Measurements from ENCODE around the gene RCAN3. TPM values are rescaled to one million over a fixed set of nuclear protein-coding genes. Genes with fewer than 3 reads are reported as not detected.

RCAN3 gene
- total and polyA plus RNA-seq, 2 of the 4 experiments (the other 2 are of a cell fraction), result 4.0 to 5.9 TPM

- POLR2A ChIA-PET (ENCODE audit: unreplicated experiment), result no interaction called here
Observed at GRCh38 chr1:24586970-24587820, 84.6 kb downstream of the RCAN3 start.

More at GRCh38 chr1:24586970-24587820, 84.6 kb downstream of the RCAN3 start:
- Histone ChIP-seq H3K23ac (ENCODE audit: low read depth, low read length) (no peak overlapping the region), H3K4me3 (ENCODE audit: insufficient read depth, low read depth, low read length) (no peak overlapping the region), H2AK9ac (replicated peaks; ENCODE audit: low read depth, low read length, poor library complexity) (no peak overlapping the region), H4K20me1 (ENCODE audit: insufficient read depth, low read length) (no peaks in the 10 kb centered on the region), H3K79me1 (ENCODE audit: low read depth in 1 of 2, low read length in 2 of 2) (no peaks in the 10 kb centered on the region), H2AK5ac (ENCODE audit: low read depth, low read length) (no peak overlapping the region), H3K27ac (ENCODE audit: insufficient read depth, low read length) (no peak overlapping the region), H4K91ac (ENCODE audit: insufficient read depth, low read depth, low read length) (no peak overlapping the region), H2BK20ac (ENCODE audit: low read depth, low read length) (no peak overlapping the region), H3K9me1 (ENCODE audit: insufficient read depth, low read length) (no peaks in the 10 kb centered on the region), H2AFZ (replicated peaks; ENCODE audit: low read length, poor library complexity) (no peak overlapping the region), H2BK15ac (ENCODE audit: low read depth, low read length) (no peak overlapping the region), H3K4me1 (ENCODE audit: control insufficient read depth, insufficient read depth, low read length) (no peaks in the 10 kb centered on the region), H3K4me2 (ENCODE audit: low read depth, low read length) (0 out of 2 replicates have a peak overlapping the region, but pooled peaks have one; percentile 20), H3K36me3 (ENCODE audit: control insufficient read depth, insufficient read depth, low read length) (no peaks in the 10 kb centered on the region), H3K56ac (ENCODE audit: extremely low read depth, insufficient read depth, low read length) (no peak overlapping the region), H3K4ac (ENCODE audit: low read depth, low read length) (no peak overlapping the region), H3K14ac (replicated peaks; ENCODE audit: low read depth, low read length) (no peak overlapping the region), H2BK120ac (ENCODE audit: low read depth, low read length) (no peak overlapping the region), H3K9ac (ENCODE audit: low read depth, low read length) (no peak overlapping the region), H4K5ac (ENCODE audit: low read depth, low read length) (no peak overlapping the region; the same call in 1 of the 2 replicates), H3K18ac (ENCODE audit: low read depth, low read length) (no peak overlapping the region), H3K9me3 (ENCODE audit: control insufficient read depth, insufficient read depth, low read length) (peaks cover 3% of the 10 kb centered on the region; the same call in 1 of the 2 replicates), H2BK5ac (ENCODE audit: low read depth, low read length, poor library complexity, severe bottlenecking) (no peak overlapping the region), H4K8ac (ENCODE audit: low read depth in 2 of 2, low read length in 2 of 2) (no peak overlapping the region), H3K27me3 (ENCODE audit: control insufficient read depth, insufficient read depth, low read length) (peaks cover 45% of the 10 kb centered on the region)
- CTCF ChIA-PET, result interaction anchor here (0.6 to 1.9 kb wide), 13 partner anchors 10 to 388 kb away, joined by 3 to 7 read pairs (median 4); no protein-coding TSS in a partner anchor
- BruUV-seq (replicated peaks), result no TSS peak
- ATAC-seq (ENCODE audit: low read depth) (peak; percentile 92), DNase-seq (peak; percentile 63)
- intact Hi-C loops (cut with micrococcal nuclease), result loop anchor here (1.0 to 10.0 kb wide), 2 partner anchors 192 to 388 kb away; no protein-coding TSS in a partner anchor
- dilution Hi-C loops (cut with HindIII; ENCODE audit: low sequenced_read_pairs, unreplicated experiment), result no loop called here
- in situ Hi-C loops (cut with MboI; ENCODE audit: low sequenced_read_pairs), result no loop called here
- no peak for TF ChIP-seq CHD1 (IDR thresholded peaks at IDR 0.05; ENCODE audit: low read depth, low read length)
- no peak for TF ChIP-seq BHLHE40 (IDR thresholded peaks at IDR 0.05; ENCODE audit: low read depth, low read length)
- TF ChIP-seq MXI1 (IDR thresholded peaks at IDR 0.05; ENCODE audit: borderline replicate concordance, low read depth, low read length), result no peak
- TF ChIP-seq POLR2A (IDR thresholded peaks at IDR 0.05; ENCODE audit: low read depth, low read length), result no peak
- no peak for TF ChIP-seq MAZ (IDR thresholded peaks at IDR 0.05; ENCODE audit: borderline replicate concordance, low read depth, low read length)
- peak; percentile 54 for TF ChIP-seq SMC3 (IDR thresholded peaks at IDR 0.05; ENCODE audit: low read depth, low read length)
- TF ChIP-seq RFX5 (IDR thresholded peaks at IDR 0.05; ENCODE audit: low read depth, low read length), result no peak
- no peak for TF ChIP-seq ELK1 (IDR thresholded peaks at IDR 0.05; ENCODE audit: borderline replicate concordance, low read depth, low read length)
- no peak for TF ChIP-seq FOS (IDR thresholded peaks at IDR 0.05; ENCODE audit: low read depth, low read length)
- TF ChIP-seq CTCF (conservative IDR thresholded peaks at IDR 0.05; ENCODE audit: low read depth, low read length), result peak; percentile 62
- no peak for TF ChIP-seq NFE2L2 (IDR thresholded peaks at IDR 0.05; ENCODE audit: low read depth, low read length)
- peak; percentile 64 for TF ChIP-seq RAD21 (IDR thresholded peaks at IDR 0.05; ENCODE audit: low read length)
- TF ChIP-seq MAFK (IDR thresholded peaks at IDR 0.05; ENCODE audit: low read depth, low read length), result no peak
- TF ChIP-seq CEBPB (IDR thresholded peaks at IDR 0.05; ENCODE audit: low read depth, low read length), result no peak
- no peak for TF ChIP-seq USF2 (IDR thresholded peaks at IDR 0.05; ENCODE audit: low read depth, low read length)
- no CpG with 5 or more reads among the region's 9 CpGs for WGBS, 2 experiments (ENCODE audit: extremely low coverage in 2 of 2, insufficient read length in 1 of 2)

All from IMR-90 (cell line).